Uterus (tissue), 2 donors: ENCODE measurements around the gene FOXN1.

Experiments used
- POLR2A ChIP-seq, 2 donors: fragments of 450-650 bp; IDR thresholded peaks; one replicate each; pipeline ENCODE4 v1.6.1; 2016; ENCODE audit warnings: antibody characterized with exemption in 2 of 2, mild to moderate bottlenecking in 1 of 2, moderate library complexity in 1 of 2
- TF ChIP-seq, protein P1 (sequence below), 4 experiments: fragments of 200-600 bp in 2 of 4; fragments of 450-650 bp in 2 of 4; sonication (generic) in 2 of 4; IDR thresholded peaks; one replicate each; pipeline ENCODE4 v1.5.1; 2016 to 2019; ENCODE audit warnings: antibody characterized with exemption in 4 of 4, mild to moderate bottlenecking in 2 of 4, moderate library complexity in 1 of 4

DNA sequence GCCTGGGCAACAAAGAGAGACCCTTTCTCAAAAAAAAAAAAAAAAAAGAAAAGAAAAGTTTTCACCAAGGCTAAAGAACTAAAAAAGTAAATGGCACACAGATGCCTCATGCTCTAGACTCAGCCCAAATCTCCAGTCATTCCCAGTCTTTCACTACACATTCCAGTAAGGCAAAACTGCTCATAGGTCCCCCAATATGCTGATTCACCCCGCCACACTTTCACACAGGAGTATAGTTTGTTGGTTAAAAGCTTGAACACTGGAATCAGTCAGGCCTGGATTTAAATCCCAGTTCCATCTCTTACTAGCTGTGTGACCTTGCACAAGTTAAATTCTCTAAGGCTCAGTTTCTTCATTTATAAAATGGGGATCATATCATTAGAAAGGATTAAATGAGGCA is 63.3 kb downstream of the FOXN1 start:
- TF ChIP-seq, protein P1, sequence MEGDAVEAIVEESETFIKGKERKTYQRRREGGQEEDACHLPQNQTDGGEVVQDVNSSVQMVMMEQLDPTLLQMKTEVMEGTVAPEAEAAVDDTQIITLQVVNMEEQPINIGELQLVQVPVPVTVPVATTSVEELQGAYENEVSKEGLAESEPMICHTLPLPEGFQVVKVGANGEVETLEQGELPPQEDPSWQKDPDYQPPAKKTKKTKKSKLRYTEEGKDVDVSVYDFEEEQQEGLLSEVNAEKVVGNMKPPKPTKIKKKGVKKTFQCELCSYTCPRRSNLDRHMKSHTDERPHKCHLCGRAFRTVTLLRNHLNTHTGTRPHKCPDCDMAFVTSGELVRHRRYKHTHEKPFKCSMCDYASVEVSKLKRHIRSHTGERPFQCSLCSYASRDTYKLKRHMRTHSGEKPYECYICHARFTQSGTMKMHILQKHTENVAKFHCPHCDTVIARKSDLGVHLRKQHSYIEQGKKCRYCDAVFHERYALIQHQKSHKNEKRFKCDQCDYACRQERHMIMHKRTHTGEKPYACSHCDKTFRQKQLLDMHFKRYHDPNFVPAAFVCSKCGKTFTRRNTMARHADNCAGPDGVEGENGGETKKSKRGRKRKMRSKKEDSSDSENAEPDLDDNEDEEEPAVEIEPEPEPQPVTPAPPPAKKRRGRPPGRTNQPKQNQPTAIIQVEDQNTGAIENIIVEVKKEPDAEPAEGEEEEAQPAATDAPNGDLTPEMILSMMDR (IDR thresholded peaks at IDR 0.05): no peak
- TF ChIP-seq POLR2A (IDR thresholded peaks at IDR 0.05): no peak
